ENCODE data around the gene PLPP3. TPM values are rescaled to one million over a fixed set of nuclear protein-coding genes. Genes with fewer than 3 reads are reported as not detected.

PLPP3 gene
- total and polyA plus RNA-seq, 2 of the 8 experiments (the other 6 are each of a cell fraction or from before 2014, with no cell fraction given) = 33.2 to 42.0 TPM

DNA sequence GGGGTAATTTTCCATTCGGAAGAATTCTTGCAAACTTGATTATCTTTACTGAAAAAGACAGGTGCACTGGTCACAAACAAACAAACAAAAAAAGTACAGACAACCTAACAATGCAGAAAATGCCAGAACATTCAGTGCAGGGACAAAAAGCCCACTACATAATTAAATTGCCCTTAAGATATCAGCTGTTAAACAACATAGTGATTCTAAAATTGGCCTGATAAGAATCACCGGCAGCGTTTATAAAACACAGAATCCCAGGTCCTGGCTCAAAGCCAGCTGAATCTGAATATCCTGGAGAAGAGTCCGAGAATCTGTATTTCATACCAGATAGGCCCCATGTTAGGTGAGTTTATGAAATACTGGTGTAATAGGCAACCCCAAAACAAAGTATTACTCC, 6.1 kb downstream of the PLPP3 start:
- no peak overlapping the region for H3K9ac ChIP-seq (replicated peaks in 1 of 4; ENCODE audit: extremely low read depth in 1 of 4, low read depth in 3 of 4, low read length in 3 of 4)
- ChIA-PET CTCF (ENCODE audit: partially characterized antibody) (interaction anchor here (1.0 kb wide), 1 partner anchor 102 kb away, joined by 3 read pairs; no protein-coding TSS in a partner anchor), POLR2A (ENCODE audit: partially characterized antibody) (interaction anchor here (3.3 kb wide), 1 partner anchor 9 kb away, joined by 18 read pairs; no protein-coding TSS in a partner anchor)
- peaks cover 6 to 13% of the 10 kb centered on the region in 2 experiments for H4K20me1 ChIP-seq (replicated peaks in 1 of 2; ENCODE audit: control insufficient read depth in 1 of 2, insufficient read depth in 2 of 2, low read length in 2 of 2)
- H3K36me3 ChIP-seq (ENCODE audit: control insufficient read depth in 2 of 4, insufficient read depth in 4 of 4, low read length in 3 of 4) = peaks cover 0 to 6% (median 0%) of the 10 kb centered on the region in 4 experiments; a peak in 1 of 8 replicates
- H3K79me1 ChIP-seq (ENCODE audit: low read depth, low read length) = 0 out of 2 replicates have a peak, but pooled peaks cover 3% of the 10 kb centered on the region
- no peak overlapping the region for H3K4me3 ChIP-seq (ENCODE audit: extremely low read depth in 1 of 4, insufficient read depth in 2 of 4, low read depth in 3 of 4, low read length in 4 of 4)
- H3K27ac ChIP-seq (ENCODE audit: low read depth, low read length) = no peak overlapping the region
- H2AK5ac ChIP-seq (ENCODE audit: low read depth, low read length) = no peak overlapping the region
- H3K4me1 ChIP-seq (replicated peaks in 1 of 4; ENCODE audit: control insufficient read depth in 3 of 4, insufficient read depth in 4 of 4, low read length in 3 of 4) = peaks cover 5 to 24% (median 18%) of the 10 kb centered on the region in 4 experiments; a peak in 6 of 7 replicates
- no peaks in the 10 kb centered on the region for H3K9me3 ChIP-seq (ENCODE audit: insufficient read depth in 2 of 2, low read depth in 1 of 2, low read length in 1 of 2)
- peak overlapping the region; percentile 1 to 30; a peak in 3 of 4 replicates for H3K4me2 ChIP-seq (ENCODE audit: insufficient read depth in 1 of 2, low read depth in 2 of 2, low read length in 2 of 2)
- no peaks in the 10 kb centered on the region for H3K27me3 ChIP-seq (replicated peaks in 1 of 4; ENCODE audit: control insufficient read depth in 3 of 4, extremely low read depth in 1 of 4, insufficient read depth in 3 of 4, low read length in 3 of 4)
- no peak overlapping the region for H2BK15ac ChIP-seq (ENCODE audit: low read length)
- H3K56ac ChIP-seq (replicated peaks; ENCODE audit: insufficient read length, low read depth, low read length) = no peak overlapping the region
- H4K5ac ChIP-seq (ENCODE audit: insufficient read length, low read depth, low read length) = no peak overlapping the region
- H2BK20ac ChIP-seq (ENCODE audit: low read length) = no peak overlapping the region; the same call in 1 of the 2 replicates
- no peak for DNase-seq (ENCODE audit: low read depth in 1 of 2, low spot score in 2 of 2)
- H3K79me2 ChIP-seq (ENCODE audit: control insufficient read depth in 1 of 2, insufficient read depth in 2 of 2, low read length in 2 of 2) = peaks cover 68 to 99% of the 10 kb centered on the region in 2 experiments
- no peak overlapping the region for H2AFZ ChIP-seq (ENCODE audit: low read length)
- 94% methylated on average over 4 of the region's 4 CpGs; no CpG with 5 or more reads in 1 of the 2 experiments for WGBS, 2 experiments (ENCODE audit: extremely low coverage in 1 of 2, insufficient coverage in 1 of 2, insufficient read length in 1 of 2, insufficient replicate concordance in 2 of 2, low coverage in 1 of 2, low lambda C conversion rate in 2 of 2, missing lambda C conversion rate in 1 of 2)
- H2BK120ac ChIP-seq (replicated peaks; ENCODE audit: low read depth, low read length) = no peak overlapping the region
- H4K8ac ChIP-seq (ENCODE audit: extremely low read depth, insufficient read depth, low read length) = no peak overlapping the region
- no peak overlapping the region for H3K18ac ChIP-seq (ENCODE audit: extremely low read depth, low read length)
- H3K23ac ChIP-seq (ENCODE audit: insufficient read length) = no peak overlapping the region
- H3K14ac ChIP-seq (ENCODE audit: insufficient read length) = no peak overlapping the region
- no peak overlapping the region for H4K91ac ChIP-seq (replicated peaks; ENCODE audit: insufficient read length, low read length)
- no peak for FAIRE-seq
- peaks cover 6% of the 10 kb centered on the region for H3K23me2 ChIP-seq (ENCODE audit: low read depth, low read length)
- peak overlapping the region; percentile 45; the same call in 1 of the 2 replicates for H2BK5ac ChIP-seq (ENCODE audit: low read depth, low read length)
- peak overlapping the region; percentile 11 for H3K4ac ChIP-seq (replicated peaks; ENCODE audit: insufficient read length, low read depth, low read length)
- H2BK12ac ChIP-seq (ENCODE audit: low read depth, low read length) = no peak overlapping the region
- no peak for TF ChIP-seq JUN (IDR thresholded peaks at IDR 0.05; ENCODE audit: low read depth, low read length)
- TF ChIP-seq SIRT6 (IDR thresholded peaks at IDR 0.05; ENCODE audit: low read length) = no peak
- no peak for TF ChIP-seq GTF2F1 (IDR thresholded peaks at IDR 0.05; ENCODE audit: borderline replicate concordance, low read depth, low read length)
- TF ChIP-seq SAP30 (IDR thresholded peaks at IDR 0.05; ENCODE audit: insufficient read depth, insufficient replicate concordance, low read length) = no peak
- no peak for TF ChIP-seq SIN3A (conservative IDR thresholded peaks at IDR 0.05 in 1 of 2, IDR thresholded peaks at IDR 0.05 in 1 of 2; ENCODE audit: low read depth in 1 of 2, low read length in 2 of 2)
- TF ChIP-seq SP4 (IDR thresholded peaks at IDR 0.05; ENCODE audit: low read length) = no peak
- no peak for TF ChIP-seq SUZ12 (IDR thresholded peaks at IDR 0.05; ENCODE audit: low read length)
- TF ChIP-seq BCL11A (IDR thresholded peaks at IDR 0.05; ENCODE audit: low read depth in 2 of 2, low read length in 2 of 2) = no peak
- TF ChIP-seq HDAC2 (IDR thresholded peaks at IDR 0.05; ENCODE audit: borderline replicate concordance in 1 of 2, low read depth in 2 of 2, low read length in 2 of 2) = no peak
- TF ChIP-seq ZNF274 (IDR thresholded peaks at IDR 0.05; ENCODE audit: borderline replicate concordance, extremely low read depth, low read length) = no peak
- TF ChIP-seq JUND (IDR thresholded peaks at IDR 0.05; ENCODE audit: low read length) = no peak

All from H1 (cell line).